Stomach smooth muscle (tissue), 2 donors: Measurements from ENCODE around the gene FOXD1.
A peak's percentile ranks its signal among the peaks of the same experiment; 100 is the strongest.

Source experiments
- H3K27ac ChIP-seq: one replicate; pipeline ENCODE4 v1.7.0; 2013; ENCODE audit warnings: mild to moderate bottlenecking, low read length, inconsistent platforms
- H3K27me3 ChIP-seq, 2 donors: one replicate each; pipeline ENCODE4 v1.7.0; 2013; ENCODE audit warnings: low read length in 2 of 2; ENCODE audit not compliant: insufficient read depth in 2 of 2, control insufficient read depth in 1 of 2
- H3K36me3 ChIP-seq, 2 donors: one replicate each; pipeline ENCODE4 v1.7.0; 2013; ENCODE audit warnings: low read length in 2 of 2; ENCODE audit not compliant: control insufficient read depth in 2 of 2, insufficient read depth in 2 of 2
- H3K4me1 ChIP-seq: one replicate; pipeline ENCODE4 v1.7.0; 2013; ENCODE audit warnings: low read length; ENCODE audit not compliant: control insufficient read depth, insufficient read depth
- H3K4me3 ChIP-seq, 2 donors: one replicate each; pipeline ENCODE4 v1.7.0; 2013; ENCODE audit warnings: low read length in 2 of 2
- H3K9ac ChIP-seq, 2 donors: one replicate each; pipeline ENCODE4 v1.7.0; 2013; ENCODE audit warnings: low read length in 2 of 2, mild to moderate bottlenecking in 1 of 2
- H3K9me3 ChIP-seq, 2 donors: one replicate each; pipeline ENCODE4 v1.7.0; 2013; ENCODE audit warnings: low read length in 2 of 2; ENCODE audit not compliant: control insufficient read depth in 2 of 2
- donor health status: healthy.
- donor health status: Pancreatic carcinoma.

Gene FOXD1

DNA sequence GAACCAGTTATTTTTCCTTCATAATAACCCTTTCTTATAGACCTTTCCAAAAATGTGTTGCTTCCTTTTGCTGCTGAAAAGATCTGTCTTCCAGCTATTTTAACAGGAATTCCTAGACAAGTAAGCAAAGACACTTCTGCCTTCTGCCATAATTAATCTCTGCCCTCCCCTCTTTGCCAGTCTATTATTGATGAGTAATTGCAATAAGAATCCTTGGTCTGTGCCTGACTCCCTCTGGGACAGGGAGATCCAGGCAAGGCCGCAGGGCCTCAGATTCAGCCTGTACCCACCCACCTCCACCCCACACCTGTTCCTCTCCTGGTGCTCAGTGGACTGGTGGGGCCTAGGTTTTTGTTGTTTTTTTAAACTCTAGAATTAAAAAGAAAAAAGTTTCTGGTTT lies 8.3 kb downstream of the FOXD1 start:
- H3K27me3 ChIP-seq = peaks cover 77 to 97% of the 10 kb centered on the region in 2 donors
- H3K9me3 ChIP-seq = no peaks in the 10 kb centered on the region
- H3K36me3 ChIP-seq = no peaks in the 10 kb centered on the region
- no peak overlapping the region for H3K4me3 ChIP-seq
- no peak overlapping the region for H3K27ac ChIP-seq
- H3K4me1 ChIP-seq = peaks cover 15% of the 10 kb centered on the region
- H3K9ac ChIP-seq = no peak overlapping the region

DNA sequence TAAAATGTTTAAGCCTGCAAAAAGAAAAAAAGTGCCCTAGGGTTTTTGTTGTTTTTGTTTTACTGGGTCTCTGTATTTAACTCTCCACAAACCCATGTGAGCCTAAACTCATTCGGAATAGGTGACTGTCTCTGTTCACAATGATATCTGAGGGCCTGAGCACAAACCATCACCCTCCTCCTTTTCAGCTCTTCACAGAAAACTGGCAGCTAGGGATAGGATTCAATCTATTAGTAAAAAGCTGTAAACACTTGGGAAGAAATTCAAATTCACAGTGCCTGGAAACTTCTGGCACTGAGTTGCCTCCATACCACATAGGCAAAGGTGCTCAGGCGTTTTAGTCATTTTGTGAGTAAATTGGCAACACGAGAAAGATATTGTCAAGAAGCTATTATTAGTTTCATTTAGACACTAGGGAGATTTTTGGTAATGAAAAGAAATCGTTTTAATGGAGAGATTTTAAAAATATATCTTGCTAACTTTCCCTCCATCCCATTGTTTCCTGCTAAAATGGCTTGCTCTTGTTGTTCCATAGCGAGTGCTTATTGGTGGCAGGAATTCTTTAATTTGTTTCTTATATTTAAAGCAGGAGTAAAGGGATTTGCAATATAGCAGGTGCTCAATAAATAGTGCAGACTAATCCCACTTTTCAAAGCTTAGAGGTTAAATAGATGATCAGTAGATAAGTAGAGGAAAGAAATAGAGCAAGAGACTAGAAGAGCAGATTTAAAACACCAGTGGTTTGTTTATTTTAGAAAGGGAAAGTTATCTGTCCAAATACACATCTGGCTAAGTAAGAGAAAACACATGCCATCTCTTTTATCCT lies 9.7 kb downstream of the FOXD1 start:
- Histone ChIP-seq H3K4me3 (no peak overlapping the region), H3K9me3 (no peaks in the 10 kb centered on the region), H3K27me3 (peaks cover 67 to 92% of the 10 kb centered on the region in 2 donors), H3K27ac (no peak overlapping the region), H3K9ac (no peak overlapping the region), H3K4me1 (peaks cover 15% of the 10 kb centered on the region), H3K36me3 (no peaks in the 10 kb centered on the region)

DNA sequence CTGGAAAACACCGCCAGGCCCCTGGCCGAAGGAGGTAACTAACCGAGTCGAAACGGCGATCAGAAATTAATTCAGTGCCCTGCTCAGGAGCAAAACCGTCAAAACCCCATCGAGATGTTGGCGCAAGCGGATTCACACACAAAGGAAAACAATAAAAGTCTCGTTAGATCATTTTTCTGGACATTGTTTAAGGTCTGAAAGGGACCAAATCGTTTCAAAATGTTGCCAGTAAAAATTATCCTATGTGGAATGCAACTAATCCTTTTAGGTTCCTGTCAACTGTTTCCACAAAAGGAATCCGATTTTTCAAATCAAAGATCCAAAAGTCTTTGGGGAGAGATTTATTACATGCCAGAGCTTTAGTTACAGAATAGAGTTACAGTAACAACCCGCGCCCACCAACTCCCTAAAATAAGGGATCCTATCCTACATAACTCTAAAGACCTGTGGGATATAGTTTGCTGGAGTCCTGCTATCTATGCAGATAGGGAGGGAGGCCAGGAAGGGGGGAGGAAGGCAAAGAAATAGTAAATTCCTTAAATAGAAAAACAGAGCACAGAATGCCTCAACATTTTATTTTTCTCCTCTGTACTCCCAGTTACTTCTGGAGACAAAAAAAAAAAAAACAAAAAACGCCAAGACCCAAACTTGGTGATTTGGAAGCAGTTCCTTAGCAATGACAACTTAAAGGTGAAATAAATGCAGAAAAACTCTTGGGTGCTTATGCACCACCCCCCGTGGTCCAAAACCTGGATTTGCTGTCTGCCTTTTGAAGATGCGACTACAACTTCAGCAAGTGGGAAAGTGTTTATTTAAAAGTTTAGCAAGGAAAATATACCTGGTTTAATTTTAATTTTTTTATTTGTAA lies 10.6 kb downstream of the FOXD1 start:
- Histone ChIP-seq H3K9me3 (no peaks in the 10 kb centered on the region), H3K36me3 (no peaks in the 10 kb centered on the region), H3K9ac (no peak overlapping the region), H3K27me3 (peaks cover 58 to 89% of the 10 kb centered on the region in 2 donors), H3K4me1 (peaks cover 15% of the 10 kb centered on the region), H3K4me3 (peak overlapping the region in 1 of 2 donors; percentile 35), H3K27ac (no peak overlapping the region)

DNA sequence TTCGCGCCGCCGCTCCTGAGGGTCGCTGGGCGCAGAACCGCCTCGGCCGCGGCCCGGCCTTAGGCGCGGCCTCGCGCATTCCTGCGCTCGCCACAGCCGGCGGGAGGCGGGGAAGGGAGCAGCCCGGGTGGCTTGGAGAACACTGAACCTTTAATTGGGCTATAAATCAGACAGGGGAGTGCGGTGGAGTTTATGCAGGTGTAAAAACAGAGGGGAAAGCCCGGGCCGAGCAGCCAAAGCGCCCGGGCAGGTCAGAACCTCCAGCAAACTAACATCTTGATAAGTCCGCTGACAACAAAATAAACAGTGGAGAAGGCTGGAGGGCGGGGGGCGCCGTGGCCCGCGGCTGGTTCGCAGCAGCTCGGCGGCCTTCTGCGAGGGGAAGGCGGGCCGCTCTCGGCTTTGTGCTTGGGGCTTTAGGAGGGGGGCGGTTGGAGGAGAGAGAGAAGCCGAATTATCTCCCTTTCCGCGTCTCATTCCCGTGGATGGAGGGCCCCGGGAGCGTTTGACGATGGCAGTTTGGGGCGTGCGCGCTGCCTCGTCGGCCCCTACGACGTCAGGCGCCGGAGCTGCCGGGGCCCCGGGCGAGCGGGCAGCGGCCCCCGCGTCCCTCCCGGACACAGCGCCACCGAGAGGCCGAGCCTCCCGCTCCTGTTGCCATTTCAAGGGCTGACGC lies 11.3 kb downstream of the FOXD1 start:
- H3K4me3 ChIP-seq = peak overlapping the region in 1 of 2 donors; percentile 35
- H3K36me3 ChIP-seq = no peaks in the 10 kb centered on the region
- H3K9ac ChIP-seq = no peak overlapping the region

DNA sequence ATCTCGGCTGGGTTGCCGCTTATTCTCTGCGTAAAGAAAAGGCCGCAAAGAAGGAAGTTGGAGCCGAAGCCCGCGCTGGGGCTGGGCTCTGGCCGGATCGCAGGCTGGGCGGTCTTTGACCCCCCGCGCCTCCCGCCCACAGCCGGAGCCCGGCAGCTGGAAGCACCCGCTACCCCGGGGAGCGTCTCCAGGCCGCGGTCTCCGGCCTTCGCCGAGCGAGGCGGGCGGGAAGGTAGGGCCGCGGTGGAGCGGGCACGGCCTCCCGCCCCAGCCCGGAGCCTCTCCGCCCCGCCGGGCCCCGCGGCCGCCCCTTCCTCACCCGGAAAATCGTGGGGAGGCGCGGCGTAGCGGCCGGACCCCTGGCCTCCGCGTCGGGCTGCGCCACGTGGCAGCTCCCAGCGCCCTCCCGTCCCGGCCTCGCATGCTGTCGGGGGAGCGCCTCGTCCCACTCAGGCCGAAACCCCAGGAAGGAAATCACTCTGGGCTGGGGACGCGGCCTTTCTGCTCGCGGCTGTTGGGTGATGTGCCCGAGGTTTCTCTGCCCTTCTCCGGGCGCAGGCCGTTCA lies 12.0 kb downstream of the FOXD1 start:
- Histone ChIP-seq H3K27ac (no peak overlapping the region), H3K9ac (no peak overlapping the region), H3K4me3 (peak overlapping the region in 1 of 2 donors; percentile 35), H3K36me3 (no peaks in the 10 kb centered on the region), H3K27me3 (peaks cover 47 to 75% of the 10 kb centered on the region in 2 donors), H3K4me1 (peaks cover 15% of the 10 kb centered on the region), H3K9me3 (no peaks in the 10 kb centered on the region)

More for the DNA sequence above, 11.3 kb downstream of the FOXD1 start:
- H3K27me3 ChIP-seq = peaks cover 50 to 82% of the 10 kb centered on the region in 2 donors
- H3K4me1 ChIP-seq = peaks cover 15% of the 10 kb centered on the region
- no peak overlapping the region for H3K27ac ChIP-seq
- no peaks in the 10 kb centered on the region for H3K9me3 ChIP-seq

DNA sequence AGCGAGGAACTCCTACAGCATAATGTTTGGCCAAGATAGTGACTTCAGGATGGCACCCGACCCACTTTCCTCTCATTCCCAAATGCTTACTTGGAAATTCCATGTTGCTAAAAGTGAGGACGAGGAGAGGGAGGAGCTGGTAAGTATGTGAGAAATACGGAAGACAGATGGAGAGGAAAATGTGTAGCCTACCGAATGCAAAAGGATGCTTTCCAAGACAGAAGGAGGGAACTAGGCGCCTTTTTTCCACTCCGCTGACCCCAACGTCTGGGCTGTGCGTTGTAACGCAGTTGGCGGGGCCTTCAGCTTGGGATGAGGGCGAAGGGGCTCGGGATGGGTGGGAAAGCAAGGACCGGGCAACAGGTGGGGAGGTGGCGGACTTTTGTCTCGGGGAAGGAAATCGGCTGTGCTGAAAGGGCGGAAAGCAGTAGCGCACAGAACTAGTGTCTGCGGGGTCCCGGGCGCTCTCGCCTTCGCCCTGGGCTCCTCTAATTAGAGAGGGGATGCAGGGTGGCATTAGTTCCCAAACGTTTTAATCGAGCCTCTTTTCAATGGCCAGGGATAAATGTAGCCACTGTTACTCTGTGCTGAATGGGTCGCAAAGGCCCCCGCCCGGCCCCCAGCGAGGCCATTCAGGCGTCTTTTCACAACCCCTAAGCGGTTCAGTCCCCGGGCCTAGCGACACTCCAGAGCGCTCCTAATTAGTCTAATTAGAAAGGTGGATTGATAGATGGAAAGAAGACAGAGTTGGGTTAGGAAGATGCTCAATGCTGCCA lies 12.6 kb downstream of the FOXD1 start:
- no peak overlapping the region for H3K9ac ChIP-seq

DNA sequence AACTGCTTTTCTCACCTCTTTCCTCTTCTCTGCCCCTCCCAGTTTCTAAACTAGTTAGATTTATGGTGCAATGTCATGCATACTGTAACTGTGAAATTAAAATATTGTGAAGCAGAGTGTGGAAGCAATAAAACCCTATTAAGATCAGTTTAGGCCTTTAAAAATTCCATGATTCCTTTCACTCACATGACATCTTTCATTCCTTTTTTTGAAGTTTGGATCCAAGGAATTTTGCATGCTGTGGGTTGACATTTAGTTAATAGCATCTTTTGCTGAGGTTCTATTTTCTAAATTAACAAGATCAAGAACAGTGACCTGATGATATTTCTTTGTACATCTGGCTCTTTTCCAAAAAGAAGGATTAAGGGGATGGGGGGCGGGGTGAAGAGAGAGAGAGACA lies 13.7 kb downstream of the FOXD1 start:
- Histone ChIP-seq H3K27ac (no peak overlapping the region), H3K9ac (no peak overlapping the region), H3K27me3 (peaks cover 36 to 59% of the 10 kb centered on the region in 2 donors), H3K9me3 (no peaks in the 10 kb centered on the region), H3K4me1 (peaks cover 15% of the 10 kb centered on the region), H3K4me3 (no peak overlapping the region), H3K36me3 (no peaks in the 10 kb centered on the region)

More for the DNA sequence above, 12.6 kb downstream of the FOXD1 start:
- no peaks in the 10 kb centered on the region for H3K36me3 ChIP-seq
- H3K27me3 ChIP-seq = peaks cover 45 to 69% of the 10 kb centered on the region in 2 donors
- H3K9me3 ChIP-seq = no peaks in the 10 kb centered on the region
- H3K4me1 ChIP-seq = peaks cover 15% of the 10 kb centered on the region
- no peak overlapping the region for H3K27ac ChIP-seq
- H3K4me3 ChIP-seq = no peak overlapping the region

DNA sequence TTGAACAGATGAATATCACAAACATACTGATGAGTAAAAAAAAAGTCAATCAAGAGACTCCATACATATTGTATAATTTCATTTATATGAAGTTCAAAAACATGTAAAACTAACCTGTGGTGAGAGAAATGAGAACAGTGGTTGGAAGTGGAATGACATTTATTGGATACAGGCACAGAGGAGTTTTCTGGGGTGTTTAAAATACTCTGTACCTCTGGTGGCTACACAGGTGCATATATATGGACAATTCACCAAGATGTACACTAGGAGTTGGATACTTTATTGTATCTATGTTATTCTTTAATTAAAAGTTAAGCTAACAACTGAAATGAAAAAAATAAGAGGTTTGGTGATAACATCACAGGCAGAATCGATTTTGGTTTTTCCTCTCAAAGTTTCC lies 14.1 kb downstream of the FOXD1 start:
- Histone ChIP-seq H3K27ac (no peak overlapping the region), H3K4me3 (no peak overlapping the region), H3K4me1 (peaks cover 15% of the 10 kb centered on the region), H3K36me3 (no peaks in the 10 kb centered on the region), H3K27me3 (peaks cover 36 to 56% of the 10 kb centered on the region in 2 donors), H3K9me3 (no peaks in the 10 kb centered on the region), H3K9ac (no peak overlapping the region)

DNA sequence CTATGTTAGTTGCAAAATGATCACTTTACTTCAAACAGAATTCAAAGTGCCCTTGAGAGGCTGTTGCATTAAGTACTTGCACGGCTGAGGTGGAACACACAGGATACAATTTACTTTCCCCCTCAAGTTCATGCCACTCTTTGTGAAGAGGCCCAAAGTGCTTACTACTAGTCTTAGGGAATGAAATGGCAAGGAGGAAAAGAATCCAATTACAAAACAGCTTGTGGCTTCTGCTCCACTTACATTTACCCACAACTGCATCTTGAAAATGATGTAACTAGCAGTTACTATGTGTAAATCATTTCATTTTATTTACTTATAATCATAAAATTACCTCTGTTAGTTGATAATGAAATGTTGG lies 14.6 kb downstream of the FOXD1 start:
- Histone ChIP-seq H3K9ac (no peak overlapping the region), H3K4me1 (peaks cover 15% of the 10 kb centered on the region), H3K9me3 (no peaks in the 10 kb centered on the region), H3K27me3 (peaks cover 37 to 53% of the 10 kb centered on the region in 2 donors), H3K27ac (no peak overlapping the region), H3K4me3 (no peak overlapping the region), H3K36me3 (no peaks in the 10 kb centered on the region)
